GM19395 (cell line): ENCODE data around the gene HYI.

Experiments used
- ATAC-seq: cut with Tn5 transposase; IDR thresholded peaks from one replicate; pipeline ENCODE4 v1.9.1; 2021; ENCODE audit warnings: mild to moderate bottlenecking, moderate library complexity; ENCODE audit not compliant: unreplicated experiment

HYI gene

GRCh38 chr1:43404353-43404752, 49.4 kb downstream of the HYI start:
- no peak for ATAC-seq

GRCh38 chr1:43402089-43402865, 51.5 kb downstream of the HYI start:
- no peak for ATAC-seq
